ENCODE measurements around the gene NOC3L. TPM values are rescaled to one million over a fixed set of nuclear protein-coding genes. Genes with fewer than 3 reads are reported as not detected.

The NOC3L gene
- polyA plus RNA-seq, 1 donor (not counting 4 experiments of a cell fraction or from before 2014, with no cell fraction given), result 16.3 TPM

GRCh38 chr10:94344522-94345122, 18.1 kb downstream of the NOC3L start:
- no peak for FAIRE-seq
- dilution Hi-C loops (cut with MboI; ENCODE audit: extremely low pct_ligation_motif_present, low sequenced_read_pairs), result no loop called here
- H3K4me1 ChIP-seq (ENCODE audit: control insufficient read depth, extremely low read depth, insufficient read depth, low read length), result no peaks in the 10 kb centered on the region
- H3K9me3 ChIP-seq (ENCODE audit: control insufficient read depth, low read depth, low read length), result no peaks in the 10 kb centered on the region
- H3K36me3 ChIP-seq (ENCODE audit: control insufficient read depth in 2 of 2, extremely low read depth in 1 of 2, insufficient read depth in 2 of 2, low read length in 2 of 2), result peaks cover 11 to 12% of the 10 kb centered on the region in 2 experiments
- no peak for DNase-seq (ENCODE audit: low read depth, low spot score)
- TF ChIP-seq CTCF (optimal IDR thresholded peaks at IDR 0.05 in 1 of 3, IDR thresholded peaks at IDR 0.05 in 1 of 3, conservative IDR thresholded peaks at IDR 0.05 in 1 of 3; ENCODE audit: extremely low read depth in 1 of 3, insufficient read depth in 2 of 3, low read length in 3 of 3) (no peak), EZH2 (IDR thresholded peaks at IDR 0.05; ENCODE audit: low read length) (no peak)
- no peak overlapping the region for H3K27ac ChIP-seq (ENCODE audit: control insufficient read depth, insufficient read depth, low read length)
- no peak overlapping the region for H3K4me3 ChIP-seq (ENCODE audit: control insufficient read depth in 2 of 3, extremely low read depth in 1 of 3, insufficient read depth in 2 of 3, low read depth in 1 of 3, low read length in 3 of 3)
- H4K20me1 ChIP-seq (ENCODE audit: control insufficient read depth, extremely low read depth, insufficient read depth, low read length), result no peaks in the 10 kb centered on the region
- H3K79me2 ChIP-seq (ENCODE audit: control insufficient read depth, insufficient read depth, low read length), result no peaks in the 10 kb centered on the region
- no peak overlapping the region for H3K9ac ChIP-seq (ENCODE audit: control insufficient read depth, extremely low read depth, insufficient read depth, low read length)
- H3K9me1 ChIP-seq (ENCODE audit: control insufficient read depth, extremely low read depth, insufficient read depth, low read length), result no peaks in the 10 kb centered on the region
- H3K4me2 ChIP-seq (ENCODE audit: control insufficient read depth, extremely low read depth, insufficient read depth, low read depth, low read length), result no peak overlapping the region
- H2AFZ ChIP-seq (ENCODE audit: control insufficient read depth, low read length), result no peak overlapping the region
- no peaks in the 10 kb centered on the region for H3K27me3 ChIP-seq (ENCODE audit: control insufficient read depth, extremely low read depth, insufficient read depth, low read length)

- Histone ChIP-seq H3K9ac (ENCODE audit: control insufficient read depth, extremely low read depth, insufficient read depth, low read length) (no peak overlapping the region), H3K9me3 (ENCODE audit: control insufficient read depth, low read depth, low read length) (no peaks in the 10 kb centered on the region), H3K9me1 (ENCODE audit: control insufficient read depth, extremely low read depth, insufficient read depth, low read length) (no peaks in the 10 kb centered on the region), H3K27me3 (ENCODE audit: control insufficient read depth, extremely low read depth, insufficient read depth, low read length) (no peaks in the 10 kb centered on the region), H2AFZ (ENCODE audit: control insufficient read depth, low read length) (no peak overlapping the region), H4K20me1 (ENCODE audit: control insufficient read depth, extremely low read depth, insufficient read depth, low read length) (no peaks in the 10 kb centered on the region), H3K36me3 (ENCODE audit: control insufficient read depth in 2 of 2, extremely low read depth in 1 of 2, insufficient read depth in 2 of 2, low read length in 2 of 2) (peaks cover 13 to 16% of the 10 kb centered on the region in 2 experiments), H3K4me1 (ENCODE audit: control insufficient read depth, extremely low read depth, insufficient read depth, low read length) (no peaks in the 10 kb centered on the region), H3K4me2 (ENCODE audit: control insufficient read depth, extremely low read depth, insufficient read depth, low read depth, low read length) (no peak overlapping the region), H3K27ac (ENCODE audit: control insufficient read depth, insufficient read depth, low read length) (no peak overlapping the region), H3K79me2 (ENCODE audit: control insufficient read depth, insufficient read depth, low read length) (no peaks in the 10 kb centered on the region), H3K4me3 (ENCODE audit: control insufficient read depth in 2 of 3, extremely low read depth in 1 of 3, insufficient read depth in 2 of 3, low read depth in 1 of 3, low read length in 3 of 3) (no peak overlapping the region)
- FAIRE-seq, result no peak
- dilution Hi-C loops (cut with MboI; ENCODE audit: extremely low pct_ligation_motif_present, low sequenced_read_pairs), result no loop called here
- no peak for DNase-seq (ENCODE audit: low read depth, low spot score)
- TF ChIP-seq EZH2 (IDR thresholded peaks at IDR 0.05; ENCODE audit: low read length), result no peak
- TF ChIP-seq CTCF (optimal IDR thresholded peaks at IDR 0.05 in 1 of 3, IDR thresholded peaks at IDR 0.05 in 1 of 3, conservative IDR thresholded peaks at IDR 0.05 in 1 of 3; ENCODE audit: extremely low read depth in 1 of 3, insufficient read depth in 2 of 3, low read length in 3 of 3), result no peak
Measured at GRCh38 chr10:94343151-94343550, 19.6 kb downstream of the NOC3L start.
